ENCODE data around the gene HMX1.

DNA sequence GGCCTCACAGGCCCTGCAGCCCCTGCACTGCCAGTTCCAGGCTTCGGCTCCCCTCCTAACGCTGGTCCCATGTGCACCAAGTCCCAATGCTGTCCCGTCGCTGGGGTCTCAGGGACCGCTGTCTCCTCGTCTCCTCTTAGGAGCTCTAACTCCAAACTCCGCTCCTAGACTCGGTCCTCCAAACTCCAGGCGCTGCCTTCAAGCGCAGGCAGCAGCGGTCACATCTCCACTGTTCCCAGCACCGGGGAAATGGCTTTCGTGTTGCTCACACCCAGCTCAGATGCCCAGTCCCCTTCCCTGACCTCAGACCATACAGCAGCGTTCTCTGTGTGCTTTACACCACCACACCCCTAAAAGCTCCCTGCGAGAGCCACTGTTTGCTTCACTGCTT lies 19.6 kb upstream of the HMX1 start:
- no peak for TF ChIP-seq POLR2A (IDR thresholded peaks at IDR 0.05; ENCODE audit: low read depth, low read length)
- TF ChIP-seq, protein P1, sequence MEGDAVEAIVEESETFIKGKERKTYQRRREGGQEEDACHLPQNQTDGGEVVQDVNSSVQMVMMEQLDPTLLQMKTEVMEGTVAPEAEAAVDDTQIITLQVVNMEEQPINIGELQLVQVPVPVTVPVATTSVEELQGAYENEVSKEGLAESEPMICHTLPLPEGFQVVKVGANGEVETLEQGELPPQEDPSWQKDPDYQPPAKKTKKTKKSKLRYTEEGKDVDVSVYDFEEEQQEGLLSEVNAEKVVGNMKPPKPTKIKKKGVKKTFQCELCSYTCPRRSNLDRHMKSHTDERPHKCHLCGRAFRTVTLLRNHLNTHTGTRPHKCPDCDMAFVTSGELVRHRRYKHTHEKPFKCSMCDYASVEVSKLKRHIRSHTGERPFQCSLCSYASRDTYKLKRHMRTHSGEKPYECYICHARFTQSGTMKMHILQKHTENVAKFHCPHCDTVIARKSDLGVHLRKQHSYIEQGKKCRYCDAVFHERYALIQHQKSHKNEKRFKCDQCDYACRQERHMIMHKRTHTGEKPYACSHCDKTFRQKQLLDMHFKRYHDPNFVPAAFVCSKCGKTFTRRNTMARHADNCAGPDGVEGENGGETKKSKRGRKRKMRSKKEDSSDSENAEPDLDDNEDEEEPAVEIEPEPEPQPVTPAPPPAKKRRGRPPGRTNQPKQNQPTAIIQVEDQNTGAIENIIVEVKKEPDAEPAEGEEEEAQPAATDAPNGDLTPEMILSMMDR (IDR thresholded peaks at IDR 0.05; ENCODE audit: extremely low read depth in 1 of 2, insufficient read depth in 1 of 2, low read depth in 1 of 2, low read length in 2 of 2), result no peak
